Tibial artery (tissue), 4 donors: Measurements from ENCODE around the gene C5AR1.

ENCODE experiments used
- DNase-seq, 2 donors: peaks; one replicate each; pipeline ENCODE4 v3.0.0-alpha.2; 2019
- H3K27ac ChIP-seq, 2 donors: fragments of 200-600 bp; sonication (generic) in 1 of 2; 1 replicate in 1 of 2; 2 replicates in 1 of 2; pipeline ENCODE4 v1.5.1; 2018 to 2019; ENCODE audit warnings: mild to moderate bottlenecking in 1 of 2
- H3K27me3 ChIP-seq, 2 donors: fragments of 200-600 bp; sonication (generic) in 1 of 2; one replicate each; pipeline versions ENCODE4 v1.5.1 to v1.6.0; 2016 to 2019
- H3K36me3 ChIP-seq, 3 donors: fragments of 200-600 bp; sonication (generic) in 2 of 3; one replicate each; pipeline ENCODE4 v1.5.1; 2016 to 2019; ENCODE audit warnings: mild to moderate bottlenecking in 2 of 3
- H3K4me1 ChIP-seq, 4 donors: fragments of 200-600 bp; sonication (generic) in 2 of 4; 1 replicate in 3 of 4; 2 replicates in 1 of 4; pipeline ENCODE4 v1.5.1; 2016 to 2019
- H3K4me3 ChIP-seq, 2 donors: fragments of 200-600 bp; sonication (generic) in 1 of 2; 1 replicate in 1 of 2; 2 replicates in 1 of 2; pipeline ENCODE4 v1.5.1; 2018 to 2019; ENCODE audit warnings: mild to moderate bottlenecking in 2 of 2
- H3K9me3 ChIP-seq, 3 donors: fragments of 200-600 bp; sonication (generic) in 1 of 3; one replicate each; pipeline ENCODE4 v1.5.1; 2016 to 2019
- intact Hi-C: fragments of 100-400 bp; cut with DNase I; formaldehyde crosslinking; loops from one replicate; pipeline ENCODE4 v1.15.0; 2023; ENCODE audit warnings: low total_unique reads
- TF ChIP-seq, protein P1 (sequence below), 2 experiments: fragments of 200-600 bp in 1 of 2; fragments of 450-650 bp in 1 of 2; IDR thresholded peaks; one replicate each; pipeline ENCODE4 v1.5.1; 2017 to 2019; ENCODE audit warnings: antibody characterized with exemption in 2 of 2, mild to moderate bottlenecking in 1 of 2, moderate library complexity in 1 of 2

Gene C5AR1

DNA sequence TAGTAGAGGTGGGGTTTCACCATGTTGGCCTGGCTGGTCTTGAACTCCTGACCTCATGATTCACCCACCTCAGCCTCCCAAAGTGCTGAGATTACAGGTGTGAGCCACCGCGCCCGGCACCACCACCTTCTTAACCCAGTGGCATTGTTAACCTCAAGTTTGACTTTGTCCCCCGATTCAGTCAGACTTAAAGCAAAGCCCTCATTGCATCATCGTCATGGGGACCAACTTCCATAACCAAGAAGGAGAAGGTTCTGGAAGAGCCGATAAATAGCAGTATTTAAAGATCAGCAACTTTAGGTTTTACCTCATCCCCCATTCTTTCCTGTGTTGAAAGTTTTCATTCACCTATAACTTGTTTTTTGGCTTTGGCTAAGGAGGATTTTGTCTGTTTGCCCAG is 41.6 kb upstream of the C5AR1 start:
- Histone ChIP-seq H3K27ac (no peak overlapping the region), H3K27me3 (no peaks in the 10 kb centered on the region), H3K4me1 (peaks cover 0 to 13% (median 6%) of the 10 kb centered on the region in 4 donors), H3K36me3 (peaks cover 63 to 87% (median 76%) of the 10 kb centered on the region in 3 donors), H3K9me3 (no peaks in the 10 kb centered on the region), H3K4me3 (no peak overlapping the region)
- intact Hi-C loops = no loop called here
- TF ChIP-seq, protein P1, sequence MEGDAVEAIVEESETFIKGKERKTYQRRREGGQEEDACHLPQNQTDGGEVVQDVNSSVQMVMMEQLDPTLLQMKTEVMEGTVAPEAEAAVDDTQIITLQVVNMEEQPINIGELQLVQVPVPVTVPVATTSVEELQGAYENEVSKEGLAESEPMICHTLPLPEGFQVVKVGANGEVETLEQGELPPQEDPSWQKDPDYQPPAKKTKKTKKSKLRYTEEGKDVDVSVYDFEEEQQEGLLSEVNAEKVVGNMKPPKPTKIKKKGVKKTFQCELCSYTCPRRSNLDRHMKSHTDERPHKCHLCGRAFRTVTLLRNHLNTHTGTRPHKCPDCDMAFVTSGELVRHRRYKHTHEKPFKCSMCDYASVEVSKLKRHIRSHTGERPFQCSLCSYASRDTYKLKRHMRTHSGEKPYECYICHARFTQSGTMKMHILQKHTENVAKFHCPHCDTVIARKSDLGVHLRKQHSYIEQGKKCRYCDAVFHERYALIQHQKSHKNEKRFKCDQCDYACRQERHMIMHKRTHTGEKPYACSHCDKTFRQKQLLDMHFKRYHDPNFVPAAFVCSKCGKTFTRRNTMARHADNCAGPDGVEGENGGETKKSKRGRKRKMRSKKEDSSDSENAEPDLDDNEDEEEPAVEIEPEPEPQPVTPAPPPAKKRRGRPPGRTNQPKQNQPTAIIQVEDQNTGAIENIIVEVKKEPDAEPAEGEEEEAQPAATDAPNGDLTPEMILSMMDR (IDR thresholded peaks at IDR 0.05) = no peak
- DNase-seq = no peak

- no peak for DNase-seq
- Histone ChIP-seq H3K4me1 (peaks cover 0 to 15% (median 6%) of the 10 kb centered on the region in 4 donors), H3K4me3 (no peak overlapping the region), H3K27ac (no peak overlapping the region), H3K9me3 (no peaks in the 10 kb centered on the region), H3K27me3 (no peaks in the 10 kb centered on the region), H3K36me3 (peaks cover 49 to 72% (median 61%) of the 10 kb centered on the region in 3 donors)
- intact Hi-C loops = no loop called here
- TF ChIP-seq, protein P1 (IDR thresholded peaks at IDR 0.05) = no peak
Observed at GRCh38 chr19:47269596-47269995, 40.1 kb upstream of the C5AR1 start.

- H3K9me3 ChIP-seq = no peaks in the 10 kb centered on the region
- H3K4me3 ChIP-seq = no peak overlapping the region
- H3K27ac ChIP-seq = no peak overlapping the region
- H3K4me1 ChIP-seq = peaks cover 0 to 20% (median 11%) of the 10 kb centered on the region in 4 donors
- no peak for DNase-seq
- H3K27me3 ChIP-seq = no peaks in the 10 kb centered on the region
- intact Hi-C loops = no loop called here
- TF ChIP-seq, protein P1 (IDR thresholded peaks at IDR 0.05) = no peak
- H3K36me3 ChIP-seq = peaks cover 41 to 64% (median 52%) of the 10 kb centered on the region in 3 donors
Observed at GRCh38 chr19:47270408-47270807, 39.3 kb upstream of the C5AR1 start.

DNA sequence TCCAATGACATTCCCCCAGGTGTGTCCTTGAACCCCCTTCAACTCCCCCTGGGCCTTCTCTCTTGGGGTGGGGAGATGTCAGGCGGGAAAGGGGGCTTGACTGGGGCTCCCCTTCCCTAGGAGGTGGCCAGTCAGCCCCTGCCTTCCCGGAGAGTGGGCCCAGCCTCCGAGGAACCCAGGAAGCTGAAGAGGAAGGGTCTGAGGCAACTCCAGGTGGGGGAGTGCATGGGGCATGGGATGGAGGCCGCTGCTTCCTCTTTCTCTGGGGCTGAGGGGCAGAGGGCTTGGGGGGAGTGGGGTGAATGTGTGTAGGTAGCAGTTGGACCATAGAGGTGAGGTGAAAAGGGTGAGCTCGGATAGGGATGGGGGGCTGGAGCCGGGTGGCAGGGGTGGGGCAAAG is 37.7 kb upstream of the C5AR1 start:
- H3K4me1 ChIP-seq = peaks cover 0 to 32% (median 25%) of the 10 kb centered on the region in 4 donors
- TF ChIP-seq, protein P1 (IDR thresholded peaks at IDR 0.05) = no peak
- H3K36me3 ChIP-seq = peaks cover 28 to 51% (median 40%) of the 10 kb centered on the region in 3 donors
- intact Hi-C loops = loop anchor here (2.0 kb wide), 1 partner anchor 13 kb away; no protein-coding TSS in a partner anchor
- H3K27me3 ChIP-seq = no peaks in the 10 kb centered on the region
- H3K27ac ChIP-seq = peak overlapping the region; percentile 41 to 99
- no peak overlapping the region for H3K4me3 ChIP-seq
- no peak for DNase-seq
- H3K9me3 ChIP-seq = no peaks in the 10 kb centered on the region

GRCh38 chr19:47272448-47273312 is 37.0 kb upstream of the C5AR1 start:
- intact Hi-C loops = loop anchor here (2.0 kb wide), 1 partner anchor 14 kb away; no protein-coding TSS in a partner anchor
- Histone ChIP-seq H3K4me1 (peaks cover 0 to 39% (median 31%) of the 10 kb centered on the region in 4 donors), H3K27me3 (no peaks in the 10 kb centered on the region), H3K4me3 (peak overlapping the region; percentile 76 to 98), H3K9me3 (no peaks in the 10 kb centered on the region), H3K36me3 (peaks cover 20 to 43% (median 32%) of the 10 kb centered on the region in 3 donors), H3K27ac (peak overlapping the region; percentile 99)
- TF ChIP-seq, protein P1 (IDR thresholded peaks at IDR 0.05) = no peak
- peak in 1 of 2 donors; percentile 65 for DNase-seq
